NOMO-1 treated with dmso at 0.1 percent for 144 hours (cell line): ENCODE results near the gene HES6.
A peak's percentile ranks its signal among the peaks of the same experiment; 100 is the strongest.
"Not testable (repeated sequence)": the region's sequence is repeated elsewhere in the genome, so short reads cannot be mapped to it uniquely, and the experiment has no call there.

Experiments
- DNase-seq: peaks from one replicate; lab custom pipeline; 2025; ENCODE audit not compliant: unreplicated experiment; lab: John Stamatoyannopoulos, UW

HES6 gene

GRCh38 chr2:238274152-238274865 is 34.5 kb upstream of the HES6 start:
- DNase-seq, result no peak

DNA sequence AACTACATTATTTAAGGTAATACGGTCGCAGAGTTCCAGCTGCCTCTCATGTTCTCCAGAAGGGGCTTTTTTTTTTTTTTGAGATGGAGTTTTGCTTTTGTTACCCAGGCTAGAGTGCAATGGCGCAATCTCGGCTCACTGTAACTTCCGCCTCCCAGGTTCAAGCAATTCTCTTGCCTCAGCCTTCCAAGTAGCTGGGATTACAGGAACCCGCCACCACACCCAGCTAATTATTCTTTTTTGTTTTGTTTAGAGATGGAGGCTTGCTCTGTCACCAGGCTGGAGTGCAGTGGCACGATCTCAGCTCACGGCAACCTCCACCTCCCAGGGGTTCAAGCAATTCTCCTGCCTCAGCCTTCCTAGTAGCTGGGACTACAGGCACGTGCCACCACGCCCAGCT is 33.6 kb upstream of the HES6 start:
- not testable (repeated sequence) for DNase-seq

DNA sequence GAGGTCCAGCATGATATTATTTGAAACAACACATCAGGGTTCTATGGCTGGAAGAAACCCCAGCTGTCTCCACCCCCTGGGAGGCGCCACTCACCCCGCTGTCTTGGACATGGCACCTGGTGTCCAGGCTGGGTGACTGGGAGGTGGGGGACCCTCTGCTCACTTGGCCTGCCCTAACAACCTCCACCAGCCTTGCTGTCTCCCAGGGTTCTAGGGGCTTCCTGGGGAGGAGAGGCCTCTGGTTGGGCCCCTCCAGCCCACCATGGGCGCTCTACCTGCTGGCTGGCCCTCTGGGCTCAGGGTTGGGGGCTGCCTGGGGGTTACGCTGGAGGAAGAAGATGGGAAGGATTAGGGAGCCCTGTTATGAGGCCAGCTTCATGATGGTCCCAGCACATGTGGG is 32.3 kb upstream of the HES6 start:
- DNase-seq, result no peak

GRCh38 chr2:238271686-238272085 is 31.8 kb upstream of the HES6 start:
- DNase-seq, result not testable (repeated sequence)

DNA sequence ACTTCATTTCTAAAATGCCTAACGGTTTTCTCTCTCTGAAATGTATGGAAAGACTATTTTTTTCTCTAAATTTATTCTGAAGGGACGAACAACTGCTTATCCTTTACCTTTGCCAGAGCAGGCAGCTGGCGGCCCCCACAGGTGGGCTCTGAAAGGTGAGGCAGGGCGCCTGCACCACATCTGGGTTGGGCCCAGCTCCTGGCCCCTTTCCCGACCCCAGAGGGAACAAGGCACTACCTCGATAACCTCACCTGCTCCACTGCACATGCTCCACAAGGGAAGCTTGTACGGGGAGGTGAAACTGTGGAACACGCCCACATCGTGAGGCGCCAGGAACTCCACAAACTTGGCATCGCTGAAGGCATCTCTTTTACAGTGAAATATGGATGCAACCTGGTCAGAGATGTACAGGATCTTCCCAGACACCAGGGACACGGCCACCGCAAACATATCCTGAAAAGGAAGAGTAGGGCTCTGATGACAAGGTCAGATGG is 31.3 kb upstream of the HES6 start:
- DNase-seq, result no peak

- no peak for DNase-seq
Observed at GRCh38 chr2:238270606-238271005, 30.8 kb upstream of the HES6 start.

GRCh38 chr2:238269741-238270140 is 29.9 kb upstream of the HES6 start:
- no peak for DNase-seq

DNA sequence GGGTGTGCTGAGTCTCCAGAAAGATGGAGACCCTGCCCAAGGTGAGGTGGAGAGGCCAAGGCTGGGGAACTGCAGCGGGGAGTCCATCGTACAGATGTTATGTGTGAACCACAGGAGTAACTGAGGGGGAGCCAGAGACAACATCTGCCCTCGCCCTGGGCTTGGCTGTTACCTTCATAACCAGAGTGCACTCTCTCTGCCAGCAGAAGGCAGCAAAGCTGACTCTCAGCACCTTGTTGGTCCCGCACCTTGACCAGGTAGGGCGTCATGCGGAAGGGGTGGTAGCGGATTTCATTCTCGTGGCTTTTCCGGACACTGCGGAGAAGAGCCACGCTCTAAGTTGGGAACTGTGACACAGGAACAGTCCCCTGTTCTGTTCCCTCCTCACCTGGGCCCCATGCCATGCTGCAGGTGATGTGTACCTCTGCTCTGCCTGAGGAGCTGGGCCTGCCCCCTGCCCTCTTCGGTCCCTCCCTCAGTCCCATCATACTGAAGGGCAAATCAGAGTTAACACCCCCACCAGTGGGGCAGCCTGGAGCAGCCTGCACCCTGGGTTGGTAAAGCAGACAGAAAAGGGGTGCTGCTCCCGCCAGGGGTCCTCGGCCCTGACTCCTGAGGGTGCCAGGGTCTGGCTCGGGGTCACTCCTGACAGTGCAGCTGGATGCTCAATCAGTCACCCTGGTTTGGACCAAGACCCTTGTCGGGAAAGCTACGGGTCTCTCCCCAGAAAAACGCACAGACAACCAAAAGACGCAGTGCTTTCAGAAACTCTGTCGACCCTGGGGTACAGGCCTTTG is 28.2 kb upstream of the HES6 start:
- DNase-seq, result no peak

GRCh38 chr2:238267341-238267710 is 27.5 kb upstream of the HES6 start:
- no peak for DNase-seq

- DNase-seq, result no peak
Observed at GRCh38 chr2:238265605-238266004, 25.8 kb upstream of the HES6 start.

- no peak for DNase-seq
Observed at GRCh38 chr2:238264072-238264460, 24.2 kb upstream of the HES6 start.

GRCh38 chr2:238263204-238264071 is 23.6 kb upstream of the HES6 start:
- DNase-seq, result peak; percentile 71

DNA sequence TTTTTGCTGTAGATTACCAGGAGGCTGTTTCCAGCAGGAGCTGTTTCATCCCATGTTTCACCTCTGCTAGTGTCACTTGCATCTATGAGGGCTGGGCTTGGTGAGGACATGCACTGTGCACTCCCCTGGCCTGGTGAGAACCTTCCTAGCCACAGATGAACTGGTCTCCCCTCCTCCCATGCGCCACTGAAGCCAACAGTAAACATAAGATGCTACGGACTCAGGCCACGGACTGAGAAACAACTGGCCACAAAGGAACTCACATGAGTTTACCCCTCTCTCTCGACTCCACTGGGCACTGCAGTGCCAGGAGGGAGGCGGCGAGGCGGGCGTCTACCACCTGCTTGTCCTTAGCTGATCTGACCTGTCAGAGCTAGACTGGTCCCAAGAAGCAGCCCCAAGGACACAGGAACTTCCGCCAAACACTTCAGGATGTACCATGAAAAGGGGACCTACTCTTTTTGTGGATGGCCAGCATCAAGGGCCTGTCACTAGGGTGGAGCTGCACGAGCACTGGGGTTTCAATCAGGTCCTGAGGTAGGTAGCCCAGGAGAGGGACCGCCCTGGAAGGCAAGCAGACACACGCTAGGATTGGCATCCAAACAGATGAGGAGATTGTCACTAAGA is 22.8 kb upstream of the HES6 start:
- DNase-seq, result no peak

DNA sequence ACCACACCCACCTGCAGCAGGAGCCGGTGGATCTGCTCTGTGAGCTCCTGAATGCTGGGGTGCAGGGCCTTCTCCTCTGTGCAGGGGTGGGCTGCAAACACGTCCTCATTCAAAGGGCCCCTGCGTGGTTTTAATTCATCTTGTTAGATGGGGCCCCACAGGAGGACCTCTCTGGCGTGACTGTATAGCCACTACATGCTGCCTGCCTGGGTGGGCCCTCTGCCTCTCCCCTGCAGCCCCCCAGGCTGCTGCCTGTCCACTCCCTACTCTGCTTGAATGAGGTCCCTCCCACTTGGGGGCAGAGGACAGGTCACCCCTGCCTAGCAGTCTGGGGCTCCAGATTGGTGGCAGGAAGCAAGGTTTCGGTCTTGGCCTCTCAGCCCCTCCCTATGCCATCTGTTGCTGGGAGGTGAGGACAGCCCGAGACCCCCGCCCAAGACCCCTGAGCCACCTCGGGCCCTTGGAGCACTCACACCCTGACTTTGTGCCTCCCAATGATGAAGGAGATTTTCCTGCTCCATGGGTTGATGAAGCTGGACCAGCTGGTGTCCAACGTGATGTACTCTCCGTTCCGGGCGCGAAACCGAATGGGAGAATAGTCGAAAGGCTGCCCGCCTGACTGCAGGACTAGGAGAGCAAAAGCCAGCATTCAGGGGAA is 22.0 kb upstream of the HES6 start:
- DNase-seq, result no peak

- no peak for DNase-seq
Observed at GRCh38 chr2:238260883-238261282, 21.0 kb upstream of the HES6 start.

DNA sequence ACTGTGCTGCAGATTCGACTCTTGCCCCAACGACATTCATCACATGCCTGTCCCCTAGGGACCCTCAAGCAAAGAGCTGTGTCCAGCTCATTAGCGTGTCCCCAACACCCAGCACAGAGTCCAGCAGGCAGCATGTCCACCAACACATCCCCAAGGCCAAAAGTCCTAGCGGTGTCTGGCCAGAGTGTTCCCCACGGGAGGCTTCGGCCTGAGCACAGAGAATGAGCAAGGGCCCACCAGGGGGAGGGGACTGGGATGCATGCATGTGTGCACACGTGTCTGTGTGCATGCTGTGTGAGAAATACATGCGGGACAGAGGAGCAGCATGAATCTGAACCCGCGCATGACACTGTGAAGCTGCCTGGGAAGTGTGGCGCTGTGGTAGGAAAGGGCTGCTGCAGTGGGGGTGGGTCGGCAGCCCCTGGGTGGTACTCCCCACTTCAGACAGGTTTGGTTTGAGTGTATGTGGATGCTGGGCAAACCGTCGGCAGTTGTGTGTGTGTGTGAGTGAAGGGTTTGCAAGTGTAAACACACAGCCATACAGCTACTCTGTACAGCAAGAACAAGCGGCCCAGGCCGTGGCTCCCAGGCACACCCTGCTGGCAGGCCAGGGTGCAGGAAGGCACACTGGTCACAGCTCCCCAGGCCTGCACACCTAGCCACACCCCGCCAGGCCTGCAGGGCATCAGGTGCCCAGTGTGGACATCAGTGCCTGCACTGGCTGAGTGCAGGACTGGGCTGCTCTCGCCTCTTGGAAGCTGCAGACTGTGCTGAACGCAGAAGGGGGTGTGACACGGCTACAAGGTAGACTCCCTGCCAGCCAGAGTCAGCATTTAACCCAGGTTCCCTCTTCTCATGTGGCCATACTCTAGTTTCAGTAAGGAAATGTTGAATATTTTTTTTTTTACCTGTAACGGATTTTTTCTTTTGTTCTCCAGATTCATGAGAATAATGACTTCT is 19.5 kb upstream of the HES6 start:
- no peak for DNase-seq

- no peak for DNase-seq
Observed at GRCh38 chr2:238257786-238258700, 18.2 kb upstream of the HES6 start.

DNA sequence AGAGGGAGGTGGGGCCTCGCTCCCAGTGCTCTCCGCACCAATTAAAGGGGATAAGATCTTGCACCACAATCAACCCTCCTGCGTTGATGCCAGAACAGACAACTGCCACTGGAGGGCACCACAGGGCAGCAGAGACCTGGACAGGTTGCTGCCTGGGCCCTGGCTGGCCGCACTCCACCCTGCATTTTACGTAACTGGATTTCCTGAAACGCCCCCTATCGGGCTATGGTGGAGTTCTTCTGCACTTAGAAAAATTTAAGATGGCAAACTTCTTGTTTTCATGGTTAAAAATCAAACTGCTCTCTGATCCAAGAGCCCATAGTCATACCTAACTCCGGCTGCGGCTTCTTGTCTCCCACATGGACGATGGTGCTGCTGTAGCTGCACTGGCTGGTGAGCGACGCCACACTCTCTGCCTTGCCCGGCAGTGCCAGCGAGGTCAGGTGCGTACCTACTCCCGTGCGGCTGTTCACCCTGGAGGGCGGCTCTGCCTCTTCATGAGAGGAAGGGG is 16.8 kb upstream of the HES6 start:
- peak; percentile 82 for DNase-seq
